Thymus (tissue), 11 donors: ENCODE measurements around the gene TBC1D5. TPM values are rescaled to one million over a fixed set of nuclear protein-coding genes. Genes with fewer than 3 reads are reported as not detected.
"Not testable (repeated sequence)": the region's sequence is repeated elsewhere in the genome, so short reads cannot be mapped to it uniquely, and the experiment has no call there.

Source experiments
- DNase-seq, 9 donors: peaks; one replicate each; pipeline ENCODE4 v3.0.0-alpha.2; 2013; ENCODE audit warnings: low spot score in 9 of 9, low read depth in 6 of 9, missing footprints in 1 of 9
- H3K27ac ChIP-seq, 2 donors: one replicate each; pipeline ENCODE4 v1.5.1; 2013; ENCODE audit warnings: control low read depth in 1 of 2, low read depth in 1 of 2, low read length in 1 of 2, mild to moderate bottlenecking in 1 of 2, moderate library complexity in 1 of 2
- H3K27me3 ChIP-seq, 2 donors: one replicate each; pipeline ENCODE4 v1.5.1; 2013; ENCODE audit warnings: low read length in 1 of 2; ENCODE audit not compliant: control insufficient read depth in 2 of 2, insufficient read depth in 1 of 2
- H3K36me3 ChIP-seq, 2 donors: one replicate each; pipeline ENCODE4 v1.5.1; 2013; ENCODE audit warnings: low read length in 1 of 2, mild to moderate bottlenecking in 1 of 2, moderate library complexity in 1 of 2; ENCODE audit not compliant: control insufficient read depth in 2 of 2, insufficient read depth in 2 of 2
- H3K4me1 ChIP-seq, 2 donors: one replicate each; pipeline ENCODE4 v1.5.1; 2013; ENCODE audit warnings: low read length in 2 of 2; ENCODE audit not compliant: control insufficient read depth in 2 of 2, insufficient read depth in 2 of 2
- H3K4me3 ChIP-seq, 2 donors: one replicate each; pipeline ENCODE4 v1.5.1; 2013; ENCODE audit warnings: low read length in 2 of 2, control low read depth in 1 of 2, mild to moderate bottlenecking in 1 of 2
- H3K9me3 ChIP-seq, 2 donors: one replicate each; pipeline ENCODE4 v1.5.1; 2013; ENCODE audit warnings: low read length in 1 of 2, mild to moderate bottlenecking in 1 of 2; ENCODE audit not compliant: control insufficient read depth in 2 of 2, insufficient read depth in 1 of 2
- WGBS: extraction: QIAGEN DNeasy Blood & Tissue Kit; methylation state at CpG from one replicate; pipeline ENCODE4 v1.1.7; 2013; 5-methylcytosine and 5-hydroxymethylcytosine counted together
- polyA plus RNA-seq: library from polyadenylated mRNA; stranded (reverse); fragments of 200-250 nt; gene quantifications from one replicate; pipeline ENCODE4 v1.2.3, GENCODE V29; 2013
- total RNA-seq: library from RNA; stranded (reverse); fragments of 120-200 nt; gene quantifications from one replicate; pipeline ENCODE4 v1.2.4, GENCODE V29; 2013
- donor health status: healthy.

The TBC1D5 gene
- total and polyA plus RNA-seq, 2 donors: 8.9 to 37.3 TPM

- WGBS: 86% methylated on average over 4 of the region's 4 CpGs
- Histone ChIP-seq H3K36me3 (no peaks in the 10 kb centered on the region), H3K9me3 (no peaks in the 10 kb centered on the region), H3K4me3 (no peak overlapping the region), H3K27me3 (no peaks in the 10 kb centered on the region), H3K4me1 (no peaks in the 10 kb centered on the region), H3K27ac (no peak overlapping the region)
- DNase-seq: no peak
Observed at GRCh38 chr3:17730318-17730967, 12.0 kb downstream of the TBC1D5 start.

- H3K36me3 ChIP-seq: no peaks in the 10 kb centered on the region
- H3K9me3 ChIP-seq: no peaks in the 10 kb centered on the region
- no peaks in the 10 kb centered on the region for H3K4me1 ChIP-seq
- no peak overlapping the region for H3K27ac ChIP-seq
- no peak overlapping the region for H3K4me3 ChIP-seq
- no peak for DNase-seq
- H3K27me3 ChIP-seq: no peaks in the 10 kb centered on the region
- WGBS: 99% methylated on average over 1 of the region's 1 CpG
Observed at GRCh38 chr3:17726313-17726712, 16.1 kb downstream of the TBC1D5 start.

GRCh38 chr3:17725844-17726243 lies 16.6 kb downstream of the TBC1D5 start:
- not testable (repeated sequence) for H3K4me3 ChIP-seq, H3K9me3 ChIP-seq, H3K27me3 ChIP-seq, H3K27ac ChIP-seq, H3K4me1 ChIP-seq, H3K36me3 ChIP-seq, DNase-seq
- WGBS: 98% methylated on average over 5 of the region's 5 CpGs

GRCh38 chr3:17724948-17725347 lies 17.5 kb downstream of the TBC1D5 start:
- Histone ChIP-seq H3K9me3 (no peaks in the 10 kb centered on the region), H3K36me3 (no peaks in the 10 kb centered on the region), H3K27ac (no peak overlapping the region), H3K27me3 (no peaks in the 10 kb centered on the region), H3K4me1 (no peaks in the 10 kb centered on the region), H3K4me3 (no peak overlapping the region)
- DNase-seq: no peak
- 97% methylated on average over 1 of the region's 1 CpG for WGBS

- no peaks in the 10 kb centered on the region for H3K9me3 ChIP-seq
- H3K4me3 ChIP-seq: no peak overlapping the region
- no peaks in the 10 kb centered on the region for H3K4me1 ChIP-seq
- 99% methylated on average over 3 of the region's 3 CpGs for WGBS
- H3K36me3 ChIP-seq: no peaks in the 10 kb centered on the region
- no peaks in the 10 kb centered on the region for H3K27me3 ChIP-seq
- H3K27ac ChIP-seq: no peak overlapping the region
- DNase-seq: no peak
Observed at GRCh38 chr3:17724122-17724521, 18.3 kb downstream of the TBC1D5 start.

GRCh38 chr3:17717411-17717810 lies 25.0 kb downstream of the TBC1D5 start:
- H3K4me1 ChIP-seq: no peaks in the 10 kb centered on the region
- peaks cover 0 to 7% of the 10 kb centered on the region in 2 donors for H3K9me3 ChIP-seq
- no peaks in the 10 kb centered on the region for H3K27me3 ChIP-seq
- no peak for DNase-seq
- H3K36me3 ChIP-seq: peaks cover 9 to 10% of the 10 kb centered on the region in 2 donors
- no peak overlapping the region for H3K27ac ChIP-seq
- H3K4me3 ChIP-seq: no peak overlapping the region

- over 99% methylated on average over 2 of the region's 2 CpGs for WGBS
- peaks cover 0 to 7% of the 10 kb centered on the region in 2 donors for H3K9me3 ChIP-seq
- peaks cover 9 to 10% of the 10 kb centered on the region in 2 donors for H3K36me3 ChIP-seq
- no peak overlapping the region for H3K4me3 ChIP-seq
- no peak for DNase-seq
- no peak overlapping the region for H3K27ac ChIP-seq
- H3K4me1 ChIP-seq: no peaks in the 10 kb centered on the region
- no peaks in the 10 kb centered on the region for H3K27me3 ChIP-seq
Observed at GRCh38 chr3:17714473-17714872, 28.0 kb downstream of the TBC1D5 start.

GRCh38 chr3:17709236-17709810 lies 33.1 kb downstream of the TBC1D5 start:
- no peaks in the 10 kb centered on the region for H3K9me3 ChIP-seq
- no peak overlapping the region for H3K4me3 ChIP-seq
- no peaks in the 10 kb centered on the region for H3K27me3 ChIP-seq
- 96% methylated on average over 1 of the region's 1 CpG for WGBS
- no peaks in the 10 kb centered on the region for H3K36me3 ChIP-seq
- H3K4me1 ChIP-seq: no peaks in the 10 kb centered on the region
- no peak for DNase-seq
- H3K27ac ChIP-seq: no peak overlapping the region

GRCh38 chr3:17707813-17708543 lies 34.5 kb downstream of the TBC1D5 start:
- H3K9me3 ChIP-seq: no peaks in the 10 kb centered on the region
- H3K4me1 ChIP-seq: no peaks in the 10 kb centered on the region
- DNase-seq: no peak
- no peaks in the 10 kb centered on the region for H3K36me3 ChIP-seq
- no peak overlapping the region for H3K4me3 ChIP-seq
- no peaks in the 10 kb centered on the region for H3K27me3 ChIP-seq
- WGBS: 90% methylated on average over 4 of the region's 4 CpGs
- no peak overlapping the region for H3K27ac ChIP-seq
